ENCODE measurements around the gene TTR.

The TTR gene

GRCh38 chr18:31633392-31634330 lies 42.0 kb downstream of the TTR start:
- Mint-ChIP-seq H3K36me3 (ENCODE audit: low read depth) (peaks cover 41% of the 10 kb centered on the region), H3K4me1 (no peaks in the 10 kb centered on the region), H3K9me3 (peaks cover 3% of the 10 kb centered on the region), H3K27me3 (ENCODE audit: low read depth) (no peaks in the 10 kb centered on the region), H3K27ac (no peak overlapping the region), H3K4me3 (no peak overlapping the region)
- TF ChIP-seq, protein P1, sequence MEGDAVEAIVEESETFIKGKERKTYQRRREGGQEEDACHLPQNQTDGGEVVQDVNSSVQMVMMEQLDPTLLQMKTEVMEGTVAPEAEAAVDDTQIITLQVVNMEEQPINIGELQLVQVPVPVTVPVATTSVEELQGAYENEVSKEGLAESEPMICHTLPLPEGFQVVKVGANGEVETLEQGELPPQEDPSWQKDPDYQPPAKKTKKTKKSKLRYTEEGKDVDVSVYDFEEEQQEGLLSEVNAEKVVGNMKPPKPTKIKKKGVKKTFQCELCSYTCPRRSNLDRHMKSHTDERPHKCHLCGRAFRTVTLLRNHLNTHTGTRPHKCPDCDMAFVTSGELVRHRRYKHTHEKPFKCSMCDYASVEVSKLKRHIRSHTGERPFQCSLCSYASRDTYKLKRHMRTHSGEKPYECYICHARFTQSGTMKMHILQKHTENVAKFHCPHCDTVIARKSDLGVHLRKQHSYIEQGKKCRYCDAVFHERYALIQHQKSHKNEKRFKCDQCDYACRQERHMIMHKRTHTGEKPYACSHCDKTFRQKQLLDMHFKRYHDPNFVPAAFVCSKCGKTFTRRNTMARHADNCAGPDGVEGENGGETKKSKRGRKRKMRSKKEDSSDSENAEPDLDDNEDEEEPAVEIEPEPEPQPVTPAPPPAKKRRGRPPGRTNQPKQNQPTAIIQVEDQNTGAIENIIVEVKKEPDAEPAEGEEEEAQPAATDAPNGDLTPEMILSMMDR (IDR thresholded peaks at IDR 0.05; ENCODE audit: unreplicated experiment in 3 of 3) = no peak

DNA sequence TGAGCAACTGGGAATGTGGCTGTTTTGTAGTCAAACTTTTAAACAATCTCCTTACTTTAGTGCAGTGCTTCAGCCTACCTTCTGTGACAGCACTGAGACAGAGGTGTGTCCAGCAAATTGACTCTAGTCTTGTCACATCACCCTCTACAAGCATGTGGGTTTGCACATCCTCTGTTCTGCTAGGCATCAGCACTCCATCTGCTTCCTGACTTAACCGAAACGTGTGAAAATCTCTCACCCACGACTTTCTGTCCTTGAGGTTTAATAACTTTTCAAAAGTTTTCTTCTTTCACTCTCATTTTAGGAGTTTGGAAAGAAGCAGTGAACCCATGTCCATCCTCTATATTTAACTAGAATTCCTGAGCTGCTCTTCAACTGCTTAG lies 42.6 kb downstream of the TTR start:
- H3K9me3 Mint-ChIP-seq = peaks cover 3% of the 10 kb centered on the region
- H3K36me3 Mint-ChIP-seq (ENCODE audit: low read depth) = peaks cover 43% of the 10 kb centered on the region
- H3K4me1 Mint-ChIP-seq = no peaks in the 10 kb centered on the region
- H3K27ac Mint-ChIP-seq = no peak overlapping the region
- no peaks in the 10 kb centered on the region for H3K27me3 Mint-ChIP-seq (ENCODE audit: low read depth)
- TF ChIP-seq, protein P1 (IDR thresholded peaks at IDR 0.05; ENCODE audit: unreplicated experiment in 3 of 3) = no peak
- H3K4me3 Mint-ChIP-seq = no peak overlapping the region

GRCh38 chr18:31636387-31636786 lies 44.7 kb downstream of the TTR start:
- Mint-ChIP-seq H3K27me3 (ENCODE audit: low read depth) (no peaks in the 10 kb centered on the region), H3K4me1 (no peaks in the 10 kb centered on the region), H3K27ac (no peak overlapping the region), H3K36me3 (ENCODE audit: low read depth) (peaks cover 35% of the 10 kb centered on the region), H3K9me3 (peaks cover 3% of the 10 kb centered on the region), H3K4me3 (no peak overlapping the region)
- TF ChIP-seq, protein P1 (IDR thresholded peaks at IDR 0.05; ENCODE audit: unreplicated experiment in 3 of 3) = no peak

DNA sequence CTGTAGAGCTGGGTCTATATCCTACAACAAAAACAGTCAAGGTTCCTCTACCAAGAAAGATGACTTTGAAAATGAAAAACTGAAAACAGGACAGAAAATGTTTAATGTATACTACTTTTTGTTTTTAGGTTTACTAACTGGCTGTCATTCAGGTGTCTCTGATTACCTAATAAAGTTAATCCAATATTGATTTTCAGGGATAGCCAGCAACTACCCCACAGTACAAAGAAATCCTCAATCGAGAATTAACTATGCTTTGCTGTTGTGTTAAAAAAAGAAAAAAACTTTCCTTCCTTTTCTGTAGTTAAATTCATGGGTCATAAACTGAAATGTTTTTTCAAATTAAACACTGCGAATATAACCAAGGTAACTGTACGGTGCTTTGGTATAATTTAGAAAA lies 45.8 kb downstream of the TTR start:
- Mint-ChIP-seq H3K36me3 (ENCODE audit: low read depth) (peaks cover 35% of the 10 kb centered on the region), H3K4me1 (no peaks in the 10 kb centered on the region), H3K27ac (no peak overlapping the region), H3K4me3 (no peak overlapping the region), H3K27me3 (ENCODE audit: low read depth) (no peaks in the 10 kb centered on the region), H3K9me3 (peaks cover 3% of the 10 kb centered on the region)
- TF ChIP-seq, protein P1 (IDR thresholded peaks at IDR 0.05; ENCODE audit: unreplicated experiment in 3 of 3) = no peak

DNA sequence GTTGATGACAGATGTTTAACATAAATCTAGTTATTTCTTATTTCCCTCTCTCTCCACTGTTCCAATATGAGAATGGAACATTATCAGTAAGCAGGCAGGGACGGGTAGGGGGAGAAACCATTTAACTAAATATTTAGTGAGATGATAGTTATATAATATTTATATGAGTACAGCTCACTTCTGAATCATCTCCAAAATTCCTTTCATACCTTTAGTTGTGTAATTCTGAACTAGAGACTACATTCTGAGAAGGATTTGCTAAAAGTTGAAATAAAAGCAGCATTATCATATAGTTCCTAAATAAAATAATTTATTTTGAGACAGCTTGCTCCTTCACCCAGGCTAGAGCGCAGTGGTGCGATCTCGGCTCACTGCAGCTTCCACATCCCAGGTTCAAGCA lies 51.3 kb downstream of the TTR start:
- Mint-ChIP-seq H3K4me3 (no peak overlapping the region), H3K27ac (no peak overlapping the region), H3K36me3 (ENCODE audit: low read depth) (peaks cover 13% of the 10 kb centered on the region), H3K4me1 (peaks cover 10% of the 10 kb centered on the region), H3K9me3 (no peaks in the 10 kb centered on the region), H3K27me3 (ENCODE audit: low read depth) (no peaks in the 10 kb centered on the region)
- TF ChIP-seq, protein P1 (IDR thresholded peaks at IDR 0.05; ENCODE audit: unreplicated experiment in 3 of 3) = no peak

GRCh38 chr18:31645411-31645810 lies 53.7 kb downstream of the TTR start:
- Mint-ChIP-seq H3K27ac (no peak overlapping the region), H3K4me1 (peaks cover 15% of the 10 kb centered on the region), H3K36me3 (ENCODE audit: low read depth) (peaks cover 3% of the 10 kb centered on the region), H3K4me3 (no peak overlapping the region), H3K9me3 (no peaks in the 10 kb centered on the region), H3K27me3 (ENCODE audit: low read depth) (no peaks in the 10 kb centered on the region)
- TF ChIP-seq, protein P1 (IDR thresholded peaks at IDR 0.05; ENCODE audit: unreplicated experiment in 3 of 3) = no peak
